GM21529 (cell line): ENCODE measurements around the gene RAPGEF5.

Experiments used
- ATAC-seq: cut with Tn5 transposase; IDR thresholded peaks from one replicate; pipeline ENCODE4 v1.9.1; 2021; ENCODE audit not compliant: unreplicated experiment

RAPGEF5 gene

GRCh38 chr7:22195397-22196172, 161.4 kb downstream of the RAPGEF5 start:
- ATAC-seq, result no peak

DNA sequence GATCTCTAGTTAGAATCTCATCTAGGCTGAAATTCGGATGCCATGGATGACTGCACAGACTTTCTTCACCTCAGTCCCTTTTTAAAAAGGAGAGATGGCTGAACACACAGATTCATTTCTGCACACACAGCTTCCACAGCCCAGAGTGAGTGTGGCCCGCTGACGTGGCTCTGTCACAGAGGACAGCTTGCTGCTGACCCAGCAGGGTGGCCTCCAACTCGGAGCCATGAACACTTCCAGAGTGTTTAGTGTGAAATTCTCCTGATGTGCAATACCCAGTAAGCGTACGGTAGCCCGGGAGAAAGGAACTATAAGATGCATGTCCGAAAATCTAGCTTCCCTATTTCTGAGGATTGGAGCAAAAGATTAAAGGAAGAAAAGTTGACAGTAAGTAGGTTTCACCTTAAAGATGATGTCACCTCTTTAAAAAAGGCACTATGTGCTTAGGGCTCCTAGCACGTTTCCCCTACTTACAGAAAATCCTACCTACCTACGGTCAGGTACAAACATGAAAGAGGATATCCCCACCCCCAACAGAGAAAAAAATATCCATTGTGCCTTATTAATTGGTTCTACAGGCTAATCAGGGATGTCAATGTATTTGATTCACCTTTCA, 162.2 kb downstream of the RAPGEF5 start:
- ATAC-seq, result no peak

GRCh38 chr7:22193450-22193983, 163.4 kb downstream of the RAPGEF5 start:
- ATAC-seq, result no peak

DNA sequence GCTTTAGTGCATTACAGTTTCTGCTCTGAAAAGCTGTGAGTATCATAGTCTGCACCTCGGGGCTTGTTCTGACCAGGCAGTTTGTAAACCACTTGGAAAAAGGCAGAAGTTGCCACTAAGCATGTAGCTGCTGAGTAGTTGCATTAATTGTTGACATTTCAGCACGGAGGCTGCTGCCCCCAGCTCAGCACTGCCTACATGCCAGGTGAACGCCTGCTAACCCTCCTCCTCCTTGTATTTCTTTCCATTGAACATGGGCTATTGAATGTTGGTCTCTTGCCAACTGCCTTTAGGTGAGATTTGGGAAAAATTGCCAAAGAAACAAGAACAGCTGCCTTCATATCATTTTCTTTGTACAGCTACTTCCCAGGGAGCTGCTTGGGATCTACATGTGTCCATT, 164.2 kb downstream of the RAPGEF5 start:
- no peak for ATAC-seq

GRCh38 chr7:22190736-22191135, 166.2 kb downstream of the RAPGEF5 start:
- ATAC-seq, result no peak

DNA sequence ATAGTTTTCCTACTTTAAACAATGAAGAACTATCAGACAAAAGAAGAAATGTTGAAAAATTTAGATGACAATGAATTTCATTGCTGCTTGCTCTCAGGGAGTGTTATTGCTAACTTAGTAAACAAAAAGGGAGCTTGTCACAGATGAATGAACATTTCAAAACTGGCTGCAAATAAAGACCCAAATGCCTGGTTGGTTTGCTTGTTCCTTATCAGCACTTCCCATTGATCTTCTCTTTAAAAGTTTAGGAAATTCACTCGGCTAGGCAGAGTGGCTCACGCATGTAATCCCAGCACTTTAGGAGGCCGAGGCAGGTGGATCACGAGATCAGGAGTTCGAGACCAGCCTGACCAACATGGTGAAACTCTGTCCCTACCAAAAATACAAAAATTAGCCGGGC, 167.2 kb downstream of the RAPGEF5 start:
- no peak for ATAC-seq

GRCh38 chr7:22189230-22189629, 167.7 kb downstream of the RAPGEF5 start:
- ATAC-seq, result no peak

- ATAC-seq, result no peak
Observed at GRCh38 chr7:22187691-22188348, 169.1 kb downstream of the RAPGEF5 start.

DNA sequence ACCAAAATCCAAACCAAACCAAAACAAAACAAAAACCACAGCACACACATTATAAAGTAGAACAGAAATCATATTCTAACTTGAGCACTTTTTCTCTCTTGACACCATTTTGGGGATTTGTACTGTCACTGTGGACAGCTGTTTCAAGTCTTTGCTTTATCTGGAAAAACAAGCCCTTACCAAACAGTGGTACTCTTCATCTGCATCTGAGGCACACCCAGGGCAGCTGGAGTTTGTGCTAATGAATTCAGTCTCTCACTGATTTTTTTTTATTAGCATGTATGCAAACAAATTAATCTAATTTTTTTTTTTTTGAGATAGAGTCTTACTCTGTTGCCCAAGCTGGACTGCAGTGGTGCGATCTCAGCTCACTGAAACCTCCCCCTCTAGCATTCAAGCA, 171.4 kb downstream of the RAPGEF5 start:
- no peak for ATAC-seq

DNA sequence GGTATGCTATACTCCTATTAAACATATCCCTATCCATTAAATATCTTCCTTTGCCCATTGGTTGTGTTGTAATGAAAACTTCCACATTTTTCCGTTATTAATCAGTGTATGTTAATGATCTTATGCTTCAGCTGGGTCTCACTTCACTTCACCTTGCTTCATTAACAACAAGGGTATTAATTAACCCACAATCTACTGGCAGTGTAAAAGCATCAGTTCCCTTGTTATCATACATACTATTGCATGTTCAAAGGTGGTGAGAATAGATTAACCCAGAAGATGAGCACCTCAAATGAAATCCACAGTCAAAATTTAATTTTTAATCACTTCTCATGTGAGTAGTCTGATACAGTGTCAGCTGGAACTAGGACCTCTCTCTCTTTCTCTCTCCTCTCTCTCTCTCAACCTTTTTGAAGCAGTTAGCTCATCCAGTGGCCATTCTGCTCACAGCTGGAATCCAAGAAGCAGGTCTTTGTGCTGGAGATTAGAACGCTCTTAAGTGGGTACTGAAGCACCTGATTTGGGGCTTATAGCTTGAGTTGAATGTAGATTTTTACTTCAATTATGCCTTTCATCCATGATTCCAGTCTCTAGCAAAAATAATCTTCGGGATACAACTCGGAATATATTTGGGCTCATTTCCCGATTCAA, 172.3 kb downstream of the RAPGEF5 start:
- no peak for ATAC-seq

GRCh38 chr7:22183522-22184280, 173.3 kb downstream of the RAPGEF5 start:
- no peak for ATAC-seq

DNA sequence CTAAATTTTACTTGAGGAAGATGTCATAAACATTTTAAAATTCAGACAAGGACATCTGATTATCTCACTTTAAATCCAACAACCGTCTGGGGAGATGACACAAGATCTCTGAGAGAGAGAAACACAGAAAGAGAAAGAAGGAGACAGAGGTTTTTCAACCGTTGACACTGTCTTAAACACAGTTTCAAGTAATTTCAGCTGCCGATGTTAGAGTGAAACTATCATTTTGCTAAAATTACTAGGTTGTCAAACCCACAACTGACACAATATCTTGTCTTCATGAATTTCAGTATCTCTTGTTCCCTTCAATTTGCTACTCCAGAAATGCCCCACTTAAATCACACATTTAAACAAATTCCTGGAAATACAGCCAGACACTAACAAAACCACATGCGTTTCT, 174.8 kb downstream of the RAPGEF5 start:
- no peak for ATAC-seq

DNA sequence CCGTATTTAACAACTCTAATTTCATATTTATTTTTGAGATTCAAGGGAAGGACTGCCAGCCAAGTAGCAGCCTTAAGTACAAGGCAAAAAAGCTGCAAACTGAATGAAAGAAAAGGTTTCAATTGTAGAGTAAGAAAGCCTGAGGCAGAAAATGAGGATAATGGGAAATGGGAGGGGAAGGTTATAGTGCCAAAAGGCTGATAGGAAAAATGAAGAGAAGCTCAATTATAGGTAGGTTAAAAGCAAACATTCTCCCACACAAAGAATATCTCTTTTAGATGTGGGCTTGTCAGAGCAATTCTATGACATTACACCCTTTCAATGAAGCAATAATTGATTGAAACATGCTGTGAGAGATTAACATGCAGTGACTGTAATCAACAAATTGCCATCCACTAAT, 175.3 kb downstream of the RAPGEF5 start:
- no peak for ATAC-seq

GRCh38 chr7:22179442-22179879, 177.5 kb downstream of the RAPGEF5 start:
- no peak for ATAC-seq

- ATAC-seq, result no peak
Observed at GRCh38 chr7:22178735-22179134, 178.2 kb downstream of the RAPGEF5 start.

DNA sequence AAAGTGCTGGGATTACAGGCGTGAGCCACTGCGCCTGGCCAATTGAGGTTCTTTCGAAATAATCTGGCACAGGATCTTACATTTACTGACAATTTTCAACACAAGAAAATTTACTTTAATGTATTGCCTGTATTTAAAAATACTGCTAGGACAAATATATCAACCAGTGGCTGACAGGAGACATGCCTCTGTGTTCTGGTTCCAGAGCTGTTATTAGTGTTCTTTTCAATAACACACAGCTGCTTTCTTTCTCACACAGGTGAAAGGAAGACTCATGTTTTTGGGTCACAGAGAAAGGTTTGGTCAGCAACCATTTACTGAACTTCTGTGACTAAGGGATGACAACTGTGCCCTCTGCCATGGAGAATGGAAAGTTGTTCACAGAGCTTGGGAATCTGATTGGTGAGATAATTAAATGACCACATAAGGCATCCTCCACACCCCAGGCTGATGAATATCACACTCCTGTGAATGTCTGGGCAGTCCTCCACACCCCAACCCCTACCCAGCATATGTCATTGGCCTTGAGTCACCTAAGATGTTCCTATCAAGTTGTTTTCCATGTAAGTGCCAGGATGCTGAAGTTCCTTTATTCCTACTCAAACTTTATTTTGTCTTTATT, 180.1 kb downstream of the RAPGEF5 start:
- ATAC-seq, result no peak

- ATAC-seq, result no peak
Observed at GRCh38 chr7:22174574-22174953, 182.4 kb downstream of the RAPGEF5 start.

- peak; percentile 91 for ATAC-seq
Observed at GRCh38 chr7:22173685-22174573, 183.0 kb downstream of the RAPGEF5 start.

GRCh38 chr7:22168129-22168634, 188.8 kb downstream of the RAPGEF5 start:
- no peak for ATAC-seq
